ENCODE data around the gene PACSIN3.
A peak's percentile ranks its signal among the peaks of the same experiment; 100 is the strongest.

PACSIN3 gene

DNA sequence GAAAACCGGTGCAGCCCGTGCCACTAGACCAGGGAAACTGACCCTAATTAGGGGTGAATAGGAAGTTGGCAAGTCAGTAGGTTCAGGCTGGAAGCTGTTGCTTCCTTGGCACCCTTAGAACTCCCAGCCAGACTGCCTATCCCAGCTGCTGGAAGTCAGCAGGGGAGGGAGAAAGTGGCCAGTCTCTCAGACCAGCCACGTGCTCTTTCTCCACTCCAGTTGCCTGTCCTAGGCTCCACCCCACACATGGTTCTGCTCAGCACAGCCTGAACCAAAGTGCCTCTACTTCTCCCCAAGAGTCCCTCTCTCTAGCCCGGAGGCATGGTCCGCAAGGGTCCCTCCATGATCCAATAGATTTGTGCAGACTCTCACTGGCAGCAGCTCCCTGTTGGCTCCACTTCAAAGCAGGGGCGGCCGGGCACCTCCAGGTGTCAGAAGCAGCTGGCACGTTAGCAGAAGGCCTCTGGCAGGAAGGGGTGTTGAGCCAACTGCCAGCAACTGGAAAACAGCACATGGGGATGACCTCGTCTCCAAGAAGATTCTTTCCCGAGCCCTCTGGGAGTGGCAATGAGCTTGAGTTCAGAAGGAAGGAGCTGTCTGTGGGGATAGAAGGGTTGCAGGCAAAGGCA lies 37.2 kb downstream of the PACSIN3 start:
- Histone ChIP-seq H3K4me3 (ENCODE audit: low read length) (no peak overlapping the region), H3K4me1 (ENCODE audit: control insufficient read depth, insufficient read depth, low read length) (peaks cover 32% of the 10 kb centered on the region), H3K9me3 (ENCODE audit: control insufficient read depth, low read length) (no peaks in the 10 kb centered on the region), H3K27me3 (replicated peaks; ENCODE audit: control insufficient read depth, insufficient read depth, low read length) (no peaks in the 10 kb centered on the region), H3K9ac (ENCODE audit: low read length) (no peak overlapping the region), H3K36me3 (ENCODE audit: control insufficient read depth, insufficient read depth, low read length, severe bottlenecking) (no peaks in the 10 kb centered on the region)
- DNase-seq (ENCODE audit: low read depth): no peak

DNA sequence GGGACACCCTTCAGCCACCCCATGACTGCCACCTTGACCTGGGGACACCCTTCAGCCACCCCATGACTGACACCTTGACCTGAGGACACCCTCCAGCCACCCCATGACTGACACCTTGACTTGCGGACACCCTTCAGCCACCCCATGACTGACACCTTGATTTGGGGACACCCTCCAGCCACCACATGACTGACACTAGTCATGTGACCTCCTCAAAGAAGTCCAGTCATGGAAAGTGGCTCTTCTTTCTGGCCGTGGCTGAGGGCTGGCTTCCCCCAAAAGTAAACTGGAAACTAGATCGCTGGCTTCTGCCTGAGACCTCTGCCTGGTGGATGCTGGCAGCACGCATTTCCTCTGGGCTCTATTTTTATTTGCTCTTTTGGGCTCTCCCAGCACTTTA lies 38.0 kb downstream of the PACSIN3 start:
- Histone ChIP-seq H3K9ac (ENCODE audit: low read length) (no peak overlapping the region), H3K27me3 (replicated peaks; ENCODE audit: control insufficient read depth, insufficient read depth, low read length) (no peaks in the 10 kb centered on the region), H3K4me3 (ENCODE audit: low read length) (no peak overlapping the region), H3K4me1 (ENCODE audit: control insufficient read depth, insufficient read depth, low read length) (peaks cover 35% of the 10 kb centered on the region), H3K9me3 (ENCODE audit: control insufficient read depth, low read length) (no peaks in the 10 kb centered on the region), H3K36me3 (ENCODE audit: control insufficient read depth, insufficient read depth, low read length, severe bottlenecking) (no peaks in the 10 kb centered on the region)
- no peak for DNase-seq (ENCODE audit: low read depth)

DNA sequence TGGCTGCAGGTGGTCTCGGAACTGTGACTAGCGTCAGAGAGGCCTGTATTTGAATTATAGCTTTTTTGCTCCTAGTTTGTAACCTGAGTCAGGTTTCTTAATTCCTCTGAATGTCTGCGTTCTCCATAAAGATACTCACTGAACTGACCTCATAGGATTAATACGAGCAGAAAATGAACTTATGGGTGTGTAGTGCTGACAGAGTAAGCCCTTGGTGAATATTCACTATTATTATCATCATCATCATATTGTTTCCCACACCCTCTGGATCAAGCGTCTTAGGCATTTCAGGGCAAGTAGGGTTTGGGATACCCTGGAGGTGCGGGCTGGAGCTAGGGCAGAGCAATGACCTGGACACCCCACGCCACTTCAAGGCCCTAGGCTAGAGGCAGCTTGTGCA lies 38.6 kb downstream of the PACSIN3 start:
- no peaks in the 10 kb centered on the region for H3K9me3 ChIP-seq (ENCODE audit: control insufficient read depth, low read length)
- DNase-seq (ENCODE audit: low read depth): no peak
- no peak overlapping the region for H3K4me3 ChIP-seq (ENCODE audit: low read length)
- no peaks in the 10 kb centered on the region for H3K36me3 ChIP-seq (ENCODE audit: control insufficient read depth, insufficient read depth, low read length, severe bottlenecking)
- no peaks in the 10 kb centered on the region for H3K27me3 ChIP-seq (replicated peaks; ENCODE audit: control insufficient read depth, insufficient read depth, low read length)
- no peak overlapping the region for H3K9ac ChIP-seq (ENCODE audit: low read length)
- peaks cover 35% of the 10 kb centered on the region for H3K4me1 ChIP-seq (ENCODE audit: control insufficient read depth, insufficient read depth, low read length)

DNA sequence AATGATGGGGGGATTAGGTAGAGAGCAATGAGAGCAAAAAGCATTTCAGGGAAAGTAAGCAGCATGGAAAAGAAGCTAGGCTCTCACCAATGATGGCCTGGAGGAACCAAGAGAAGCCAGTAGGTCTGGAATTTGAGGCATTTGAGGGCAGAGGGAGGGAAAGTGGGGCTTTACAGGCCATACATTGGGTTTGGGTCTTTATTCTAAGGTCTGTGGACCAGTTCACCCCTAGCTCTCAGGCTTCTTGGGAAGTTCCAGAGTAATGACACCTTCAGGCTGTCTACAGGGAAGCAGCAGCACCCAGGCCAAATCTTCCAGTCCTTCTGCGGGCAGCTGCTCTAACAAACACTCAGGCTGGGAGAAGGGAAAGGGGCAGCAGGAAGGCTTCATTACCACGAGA lies 39.0 kb downstream of the PACSIN3 start:
- H3K4me3 ChIP-seq (ENCODE audit: low read length): no peak overlapping the region
- H3K36me3 ChIP-seq (ENCODE audit: control insufficient read depth, insufficient read depth, low read length, severe bottlenecking): no peaks in the 10 kb centered on the region
- H3K9me3 ChIP-seq (ENCODE audit: control insufficient read depth, low read length): no peaks in the 10 kb centered on the region
- peaks cover 31% of the 10 kb centered on the region for H3K4me1 ChIP-seq (ENCODE audit: control insufficient read depth, insufficient read depth, low read length)
- H3K9ac ChIP-seq (ENCODE audit: low read length): no peak overlapping the region
- no peak for DNase-seq (ENCODE audit: low read depth)
- no peaks in the 10 kb centered on the region for H3K27me3 ChIP-seq (replicated peaks; ENCODE audit: control insufficient read depth, insufficient read depth, low read length)

DNA sequence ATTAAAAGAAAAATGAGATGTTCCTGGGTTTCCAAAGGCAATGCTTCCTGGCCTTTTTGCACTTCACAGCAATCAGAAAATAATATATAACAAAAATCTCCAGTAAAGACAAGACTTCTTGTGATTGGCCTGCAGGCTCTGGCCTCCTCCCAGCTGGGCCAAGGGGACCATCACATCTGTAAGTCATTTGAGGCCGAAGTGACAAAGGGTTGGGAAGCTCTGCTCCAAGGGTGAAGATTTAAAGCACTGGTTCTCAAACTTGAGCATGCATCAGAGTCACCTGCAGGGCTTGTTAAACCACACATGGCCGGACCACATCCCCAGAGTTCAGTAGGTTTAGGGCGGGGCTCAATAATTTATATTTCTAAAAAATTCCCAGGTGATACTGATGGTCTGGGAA lies 41.7 kb downstream of the PACSIN3 start:
- no peak for DNase-seq (ENCODE audit: low read depth)
- H3K4me3 ChIP-seq (ENCODE audit: low read length): no peak overlapping the region
- H3K9ac ChIP-seq (ENCODE audit: low read length): no peak overlapping the region
- no peaks in the 10 kb centered on the region for H3K27me3 ChIP-seq (replicated peaks; ENCODE audit: control insufficient read depth, insufficient read depth, low read length)
- peaks cover 23% of the 10 kb centered on the region for H3K4me1 ChIP-seq (ENCODE audit: control insufficient read depth, insufficient read depth, low read length)
- H3K9me3 ChIP-seq (ENCODE audit: control insufficient read depth, low read length): no peaks in the 10 kb centered on the region
- H3K36me3 ChIP-seq (ENCODE audit: control insufficient read depth, insufficient read depth, low read length, severe bottlenecking): no peaks in the 10 kb centered on the region

DNA sequence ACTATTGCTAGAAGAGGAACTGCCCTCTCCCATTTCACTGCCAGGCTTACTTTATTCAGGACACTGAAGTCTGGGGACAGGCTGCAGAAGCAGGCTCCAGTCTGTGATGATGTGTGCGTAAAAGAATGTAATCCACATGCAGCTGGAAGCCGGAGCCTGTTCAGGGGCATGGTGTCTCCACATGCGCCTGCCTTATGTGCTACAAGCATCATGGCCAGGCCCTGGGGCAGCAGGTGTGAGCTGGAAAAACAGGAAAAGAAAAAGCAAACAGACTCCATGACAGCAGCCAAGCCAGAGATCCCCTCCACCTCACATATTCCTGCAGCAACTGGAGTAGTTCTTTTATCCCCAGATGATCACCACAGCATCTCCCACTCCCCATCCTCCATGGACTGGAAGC lies 42.9 kb downstream of the PACSIN3 start:
- Histone ChIP-seq H3K9ac (ENCODE audit: low read length) (no peak overlapping the region), H3K4me3 (ENCODE audit: low read length) (no peak overlapping the region), H3K27me3 (replicated peaks; ENCODE audit: control insufficient read depth, insufficient read depth, low read length) (no peaks in the 10 kb centered on the region), H3K9me3 (ENCODE audit: control insufficient read depth, low read length) (no peaks in the 10 kb centered on the region), H3K4me1 (ENCODE audit: control insufficient read depth, insufficient read depth, low read length) (peaks cover 14% of the 10 kb centered on the region), H3K36me3 (ENCODE audit: control insufficient read depth, insufficient read depth, low read length, severe bottlenecking) (no peaks in the 10 kb centered on the region)
- DNase-seq (ENCODE audit: low read depth): peak; percentile 86

DNA sequence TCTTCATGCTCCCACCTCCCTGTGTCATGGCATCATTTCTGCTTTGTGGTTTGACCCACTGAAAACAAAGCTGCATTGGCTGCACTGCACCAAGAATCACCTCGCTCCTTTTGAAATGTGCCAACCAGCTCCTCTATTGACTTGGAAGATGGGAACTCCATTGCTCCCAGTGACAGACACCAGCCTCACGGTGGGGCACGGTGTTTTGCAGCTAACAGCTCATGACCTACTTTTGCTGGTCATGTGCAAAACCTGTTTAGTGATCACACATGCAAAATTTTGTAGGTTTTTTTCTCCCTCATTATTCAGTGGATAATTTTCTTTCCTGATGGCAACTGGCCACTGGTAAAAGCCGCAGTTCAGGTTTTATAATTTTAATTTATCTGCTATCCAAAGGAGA lies 46.4 kb downstream of the PACSIN3 start:
- H3K9me3 ChIP-seq (ENCODE audit: control insufficient read depth, low read length): no peaks in the 10 kb centered on the region
- H3K27me3 ChIP-seq (replicated peaks; ENCODE audit: control insufficient read depth, insufficient read depth, low read length): no peaks in the 10 kb centered on the region
- DNase-seq (ENCODE audit: low read depth): no peak
- no peak overlapping the region for H3K4me3 ChIP-seq (ENCODE audit: low read length)
- H3K9ac ChIP-seq (ENCODE audit: low read length): no peak overlapping the region
- H3K36me3 ChIP-seq (ENCODE audit: control insufficient read depth, insufficient read depth, low read length, severe bottlenecking): no peaks in the 10 kb centered on the region
- peaks cover 17% of the 10 kb centered on the region for H3K4me1 ChIP-seq (ENCODE audit: control insufficient read depth, insufficient read depth, low read length)

DNA sequence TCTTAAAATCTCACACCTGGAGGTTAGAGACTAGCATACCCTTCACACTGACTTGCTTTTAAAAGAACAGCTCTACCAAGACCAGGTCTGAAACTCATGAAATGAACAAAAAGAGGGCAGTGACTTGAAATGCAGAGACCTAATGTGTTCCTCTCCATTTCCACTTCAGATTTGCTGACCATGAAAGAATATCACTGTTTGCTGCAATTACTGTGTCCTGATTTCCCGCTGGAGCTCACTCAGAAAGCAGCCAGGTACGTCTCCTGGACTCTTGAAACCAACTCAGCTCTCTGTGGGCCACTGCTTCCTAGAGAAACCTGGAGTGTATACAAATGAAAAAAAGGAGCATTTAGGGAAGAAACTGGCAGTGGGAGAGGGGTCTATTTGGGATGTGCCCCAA lies 48.8 kb downstream of the PACSIN3 start:
- no peak overlapping the region for H3K4me3 ChIP-seq (ENCODE audit: low read length)
- H3K4me1 ChIP-seq (ENCODE audit: control insufficient read depth, insufficient read depth, low read length): peaks cover 3% of the 10 kb centered on the region
- H3K9me3 ChIP-seq (ENCODE audit: control insufficient read depth, low read length): no peaks in the 10 kb centered on the region
- no peaks in the 10 kb centered on the region for H3K27me3 ChIP-seq (replicated peaks; ENCODE audit: control insufficient read depth, insufficient read depth, low read length)
- H3K9ac ChIP-seq (ENCODE audit: low read length): no peak overlapping the region
- H3K36me3 ChIP-seq (ENCODE audit: control insufficient read depth, insufficient read depth, low read length, severe bottlenecking): no peaks in the 10 kb centered on the region
- DNase-seq (ENCODE audit: low read depth): no peak

DNA sequence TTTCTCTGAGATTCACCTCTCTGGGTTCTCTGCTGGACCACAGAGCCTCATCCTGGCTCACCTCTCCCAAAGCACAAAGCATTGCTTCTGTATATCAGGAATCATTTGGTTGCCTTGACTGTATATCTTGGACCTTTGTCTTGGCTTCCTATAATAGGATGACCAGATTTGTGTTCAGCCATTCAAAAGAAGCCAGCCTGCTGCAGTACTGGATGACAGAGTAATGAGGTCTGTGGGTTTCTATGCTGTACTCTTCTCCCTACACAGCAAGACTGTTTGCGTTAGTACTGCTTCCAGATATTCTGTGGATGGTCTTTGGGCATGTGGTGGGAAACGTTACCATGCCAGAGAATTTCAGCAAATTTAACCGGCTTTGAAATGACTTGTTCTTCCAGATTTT lies 49.3 kb downstream of the PACSIN3 start:
- H3K4me1 ChIP-seq (ENCODE audit: control insufficient read depth, insufficient read depth, low read length): peaks cover 3% of the 10 kb centered on the region
- H3K9me3 ChIP-seq (ENCODE audit: control insufficient read depth, low read length): no peaks in the 10 kb centered on the region
- H3K4me3 ChIP-seq (ENCODE audit: low read length): no peak overlapping the region
- no peak for DNase-seq (ENCODE audit: low read depth)
- H3K9ac ChIP-seq (ENCODE audit: low read length): no peak overlapping the region
- no peaks in the 10 kb centered on the region for H3K36me3 ChIP-seq (ENCODE audit: control insufficient read depth, insufficient read depth, low read length, severe bottlenecking)
- H3K27me3 ChIP-seq (replicated peaks; ENCODE audit: control insufficient read depth, insufficient read depth, low read length): no peaks in the 10 kb centered on the region

DNA sequence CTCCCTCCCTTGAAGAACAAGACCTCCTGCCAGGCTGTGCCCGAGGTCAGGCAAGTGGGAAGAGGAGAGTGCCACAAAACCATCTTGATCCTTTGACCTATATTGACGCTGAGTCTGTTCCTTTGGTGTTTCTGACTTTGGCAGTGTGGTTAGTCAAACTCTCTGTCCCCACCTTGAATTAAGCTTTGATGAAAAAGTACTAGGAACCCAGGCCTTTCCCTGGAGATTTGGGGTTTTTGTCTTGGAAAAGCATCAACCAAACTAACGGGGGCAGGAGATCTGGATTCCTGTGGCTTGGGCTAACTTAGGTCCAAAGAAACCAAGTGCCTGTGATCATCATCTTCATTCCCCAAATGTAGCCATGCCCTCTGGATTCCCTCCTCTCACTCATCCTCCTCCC lies 49.9 kb downstream of the PACSIN3 start:
- Histone ChIP-seq H3K36me3 (ENCODE audit: control insufficient read depth, insufficient read depth, low read length, severe bottlenecking) (no peaks in the 10 kb centered on the region), H3K27me3 (replicated peaks; ENCODE audit: control insufficient read depth, insufficient read depth, low read length) (no peaks in the 10 kb centered on the region), H3K4me3 (ENCODE audit: low read length) (no peak overlapping the region), H3K9ac (ENCODE audit: low read length) (no peak overlapping the region), H3K4me1 (ENCODE audit: control insufficient read depth, insufficient read depth, low read length) (peaks cover 3% of the 10 kb centered on the region), H3K9me3 (ENCODE audit: control insufficient read depth, low read length) (no peaks in the 10 kb centered on the region)
- no peak for DNase-seq (ENCODE audit: low read depth)

DNA sequence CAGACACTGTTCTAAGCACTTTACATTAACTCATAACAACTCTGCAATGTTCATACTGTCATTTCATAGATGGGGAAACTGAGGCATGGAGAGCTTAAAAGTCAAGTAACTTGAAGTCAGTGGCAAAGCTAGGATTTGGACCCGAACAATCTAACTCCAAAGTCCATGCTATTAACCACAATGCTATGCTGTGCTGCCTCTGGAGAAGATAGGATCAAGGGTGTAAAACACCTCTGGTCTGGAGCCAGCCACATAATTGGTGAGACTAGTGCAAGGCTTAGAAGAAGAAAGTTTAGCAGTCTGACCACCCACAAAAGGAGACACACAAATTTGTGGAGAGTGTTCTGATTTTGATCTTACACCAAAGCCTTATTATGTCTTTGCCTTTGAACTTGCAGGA lies 53.3 kb downstream of the PACSIN3 start:
- Histone ChIP-seq H3K4me1 (ENCODE audit: control insufficient read depth, insufficient read depth, low read length) (peaks cover 3% of the 10 kb centered on the region), H3K9me3 (ENCODE audit: control insufficient read depth, low read length) (no peaks in the 10 kb centered on the region), H3K4me3 (ENCODE audit: low read length) (no peak overlapping the region), H3K36me3 (ENCODE audit: control insufficient read depth, insufficient read depth, low read length, severe bottlenecking) (no peaks in the 10 kb centered on the region), H3K9ac (ENCODE audit: low read length) (no peak overlapping the region), H3K27me3 (replicated peaks; ENCODE audit: control insufficient read depth, insufficient read depth, low read length) (no peaks in the 10 kb centered on the region)
- no peak for DNase-seq (ENCODE audit: low read depth)

DNA sequence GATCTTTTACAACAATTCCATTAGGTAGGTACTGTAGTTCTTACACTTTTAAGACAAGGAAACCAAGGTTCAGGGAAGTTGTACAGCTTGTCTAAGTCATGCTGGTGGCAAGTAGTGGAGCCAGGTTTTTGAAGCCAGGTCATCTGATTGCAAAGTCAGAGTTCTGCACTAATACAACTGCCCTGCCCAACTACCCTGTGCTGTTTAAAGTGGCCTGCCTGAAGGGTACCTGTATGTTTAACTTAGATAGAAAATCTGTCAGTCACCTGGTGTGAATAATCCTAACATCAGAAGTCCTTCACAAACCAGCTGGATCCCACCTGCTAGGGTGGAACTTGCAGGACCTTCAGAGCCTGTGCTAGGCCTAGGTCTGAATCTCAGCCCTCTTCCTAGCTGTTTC lies 53.7 kb downstream of the PACSIN3 start:
- no peaks in the 10 kb centered on the region for H3K36me3 ChIP-seq (ENCODE audit: control insufficient read depth, insufficient read depth, low read length, severe bottlenecking)
- no peaks in the 10 kb centered on the region for H3K27me3 ChIP-seq (replicated peaks; ENCODE audit: control insufficient read depth, insufficient read depth, low read length)
- H3K9me3 ChIP-seq (ENCODE audit: control insufficient read depth, low read length): no peaks in the 10 kb centered on the region
- peaks cover 3% of the 10 kb centered on the region for H3K4me1 ChIP-seq (ENCODE audit: control insufficient read depth, insufficient read depth, low read length)
- DNase-seq (ENCODE audit: low read depth): no peak
- no peak overlapping the region for H3K9ac ChIP-seq (ENCODE audit: low read length)
- H3K4me3 ChIP-seq (ENCODE audit: low read length): no peak overlapping the region
